HG02759 (cell line): Measurements from ENCODE around the gene EIF4E.
A peak's percentile ranks its signal among the peaks of the same experiment; 100 is the strongest.
"Not testable (repeated sequence)": the region's sequence is repeated elsewhere in the genome, so short reads cannot be mapped to it uniquely, and the experiment has no call there.

Experiments used
- ATAC-seq: cut with Tn5 transposase; IDR thresholded peaks from one replicate; pipeline ENCODE4 v1.9.1; 2021; ENCODE audit warnings: mild to moderate bottlenecking, moderate library complexity; ENCODE audit not compliant: unreplicated experiment

Gene EIF4E

GRCh38 chr4:98928505-98929340 is at the start of gene EIF4E:
Gene EIF4E, minus strand, starts transcription at chr4:98929133. Its CDS starts 21 bp downstream, at chr4:98929112.
- peak; percentile 69 for ATAC-seq

GRCh38 chr4:98977557-98977956 is 48.6 kb upstream of the EIF4E start:
- ATAC-seq, result no peak

DNA sequence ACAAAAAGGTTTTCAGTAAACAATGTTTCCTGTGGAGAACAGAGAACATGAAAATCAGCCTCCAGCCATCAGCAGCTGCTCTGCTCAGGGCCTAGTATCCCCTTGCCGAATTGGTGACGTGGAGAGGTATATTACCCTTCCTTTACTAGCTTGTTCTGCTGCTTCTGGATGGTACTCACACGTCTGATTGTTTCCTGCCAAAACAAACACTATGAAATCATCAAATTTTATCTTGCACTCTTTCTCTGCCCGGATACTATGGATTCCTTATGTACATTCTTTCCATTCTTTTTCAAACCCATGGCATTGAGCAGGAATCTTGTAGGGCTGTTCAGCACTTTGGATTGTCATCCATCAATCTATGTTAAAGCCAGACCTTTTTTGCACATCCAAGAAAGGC is 47.8 kb upstream of the EIF4E start:
- no peak for ATAC-seq

DNA sequence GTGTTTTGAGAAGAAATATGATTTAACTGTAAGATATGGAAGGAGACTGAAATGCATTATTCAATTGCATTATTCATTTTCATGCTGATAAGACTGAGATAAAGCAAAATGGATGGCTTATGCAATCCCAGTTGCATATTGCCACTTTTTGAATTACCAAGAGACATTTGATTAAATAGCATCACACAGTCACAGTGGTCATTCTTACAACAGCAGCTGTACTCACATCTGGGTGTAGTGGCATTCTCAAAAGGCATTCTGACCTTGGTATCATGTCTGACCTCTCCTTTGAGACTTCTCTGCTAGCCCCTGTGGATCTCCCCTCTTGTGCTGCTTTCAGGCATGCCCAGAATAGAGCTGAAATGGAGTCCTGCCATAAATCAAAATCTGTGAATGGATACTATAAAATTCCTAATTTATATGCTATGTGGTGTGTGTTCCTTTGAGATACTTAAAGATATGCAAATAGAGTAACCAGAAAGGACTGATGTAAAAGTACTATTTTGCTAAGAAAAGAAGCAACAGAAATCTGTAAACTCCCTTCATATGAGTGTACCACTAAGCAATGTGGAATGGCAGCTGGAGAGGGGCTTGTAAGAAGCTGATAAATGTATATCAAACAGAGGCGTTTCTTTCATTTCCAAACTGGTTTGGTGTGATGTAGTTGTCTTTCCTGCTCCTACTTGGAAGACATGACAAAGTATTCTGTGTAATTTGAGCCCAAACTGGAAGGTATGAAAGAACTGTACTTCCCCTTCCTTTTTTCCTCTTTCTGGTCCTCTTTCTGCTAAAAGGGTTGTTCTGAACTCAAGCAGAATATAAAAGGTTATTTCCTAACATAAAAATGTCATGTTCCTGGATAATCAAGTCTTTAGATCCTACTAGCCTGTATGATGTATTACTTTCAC is 41.2 kb upstream of the EIF4E start:
- ATAC-seq, result no peak

GRCh38 chr4:98967786-98968329 is 38.9 kb upstream of the EIF4E start:
- no peak for ATAC-seq

DNA sequence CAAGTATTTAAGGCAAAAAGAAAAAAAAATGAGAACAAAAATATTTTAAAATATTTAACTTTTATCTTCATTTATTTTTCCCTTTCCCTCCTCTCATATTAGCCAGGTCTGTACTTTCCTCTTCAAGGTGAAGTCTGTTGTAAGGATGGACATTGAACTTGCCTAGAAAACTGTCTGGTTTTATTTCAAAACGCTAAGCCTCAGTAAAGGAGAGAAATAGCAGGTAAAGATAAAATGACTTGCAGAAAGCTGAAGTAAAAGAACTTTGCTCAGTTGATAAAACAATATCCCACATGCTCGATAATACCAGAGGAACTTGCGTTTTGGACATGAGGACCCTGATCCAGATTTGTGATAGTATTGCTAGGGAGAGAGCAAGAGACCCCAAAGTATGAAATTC is 38.0 kb upstream of the EIF4E start:
- ATAC-seq, result no peak

DNA sequence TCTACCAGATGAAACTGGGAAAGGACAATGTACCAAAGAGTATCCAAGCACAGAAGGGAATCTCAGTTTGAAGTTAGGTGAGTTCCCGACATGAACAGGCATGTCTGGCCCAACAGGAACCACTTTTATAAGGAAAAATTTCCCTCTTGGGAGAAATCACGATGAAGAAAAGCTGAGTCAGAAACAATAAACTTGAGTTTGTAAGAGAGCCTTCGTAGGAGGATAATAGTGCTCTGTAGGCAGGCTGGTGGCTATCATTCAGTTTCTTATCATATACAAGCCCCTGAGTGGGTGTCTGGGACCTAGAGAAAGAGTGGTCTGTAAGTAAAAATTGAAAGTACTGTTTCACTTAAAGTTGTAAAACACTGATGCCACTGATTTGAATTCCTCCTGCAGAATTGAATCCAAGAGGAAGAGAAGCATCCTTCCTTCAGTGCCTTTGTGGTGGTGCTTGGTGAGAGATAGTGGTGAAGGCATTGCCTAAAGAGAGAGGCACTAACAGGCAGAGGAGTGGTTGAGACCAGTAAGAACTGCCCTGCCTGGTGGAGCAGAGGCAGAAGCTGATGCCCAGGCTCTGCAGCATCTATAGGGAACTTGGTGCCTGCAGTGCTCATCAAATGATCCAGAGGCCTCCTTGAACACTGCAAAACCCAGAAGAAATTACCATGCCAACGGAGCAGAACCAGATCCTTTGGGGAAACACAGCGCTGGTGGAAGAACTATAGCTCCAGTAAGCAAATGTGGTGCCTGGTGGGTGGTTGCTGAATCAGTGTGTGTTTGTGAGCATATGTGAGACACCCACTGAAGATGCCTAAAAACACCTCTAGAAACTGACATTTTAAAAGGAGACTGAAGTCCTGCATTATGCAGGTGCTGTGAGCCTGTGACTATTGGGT is 34.9 kb upstream of the EIF4E start:
- ATAC-seq, result no peak

DNA sequence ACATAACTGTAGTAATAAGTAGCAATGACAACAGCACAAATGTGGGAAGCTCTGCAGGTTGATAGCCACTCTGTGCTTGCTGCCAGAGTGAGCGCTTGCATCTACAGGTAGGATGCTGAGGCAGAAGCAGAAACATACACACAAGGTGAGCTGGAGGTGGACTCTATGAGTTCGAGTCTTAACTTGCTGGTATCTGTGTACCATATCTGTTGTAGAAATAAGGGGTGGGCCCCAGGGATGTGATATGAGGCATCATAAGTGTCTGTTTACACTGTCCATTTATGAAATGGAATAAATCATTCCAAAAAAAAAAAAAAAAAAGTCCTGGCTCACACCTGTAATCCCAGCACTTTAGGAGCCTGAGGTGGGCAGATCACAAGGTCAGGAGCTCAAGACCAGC is 32.8 kb upstream of the EIF4E start:
- no peak for ATAC-seq

GRCh38 chr4:98959411-98959810 is 30.5 kb upstream of the EIF4E start:
- ATAC-seq, result no peak

- no peak for ATAC-seq
Measured at GRCh38 chr4:98958065-98958464, 29.1 kb upstream of the EIF4E start.

GRCh38 chr4:98955229-98955628 is 26.3 kb upstream of the EIF4E start:
- ATAC-seq, result no peak

DNA sequence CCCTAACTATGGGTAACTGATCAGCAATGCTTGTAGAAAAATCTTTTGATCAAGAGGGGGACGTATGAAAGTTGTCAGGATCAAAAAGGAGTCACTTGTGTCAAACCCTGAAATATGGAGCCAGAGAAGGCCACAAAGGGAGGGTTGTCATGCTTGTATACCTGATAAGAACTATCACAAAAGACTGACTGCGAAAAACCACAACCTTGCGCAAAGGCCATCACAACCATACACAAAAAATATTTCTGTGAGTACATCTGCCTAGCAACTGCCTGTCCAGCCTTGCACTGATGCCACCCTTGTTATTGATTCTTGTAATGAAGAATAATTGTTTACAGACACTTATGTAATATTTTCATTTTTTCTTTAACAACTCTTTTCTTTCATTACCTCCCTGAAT is 22.8 kb upstream of the EIF4E start:
- ATAC-seq, result no peak

GRCh38 chr4:98950925-98951324 is 22.0 kb upstream of the EIF4E start:
- no peak for ATAC-seq

DNA sequence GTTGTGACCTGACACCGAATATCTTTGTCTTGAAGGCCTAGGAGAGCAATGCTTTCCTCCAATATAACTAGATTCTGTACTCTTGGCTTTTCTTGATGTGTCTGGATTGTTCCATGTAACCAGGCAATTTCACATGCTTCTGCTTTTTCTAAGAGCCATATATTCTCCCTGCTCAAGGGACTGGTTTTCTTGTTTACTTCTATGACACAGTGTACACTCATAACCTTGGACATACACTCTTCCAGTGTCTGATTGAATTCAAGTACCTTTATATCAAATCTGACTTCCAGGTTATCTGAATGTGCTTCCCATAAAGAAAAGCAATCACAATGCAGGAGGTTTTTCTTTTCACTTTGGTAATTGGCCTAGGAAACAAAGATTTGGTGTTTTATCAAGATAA is 17.4 kb upstream of the EIF4E start:
- ATAC-seq, result no peak

DNA sequence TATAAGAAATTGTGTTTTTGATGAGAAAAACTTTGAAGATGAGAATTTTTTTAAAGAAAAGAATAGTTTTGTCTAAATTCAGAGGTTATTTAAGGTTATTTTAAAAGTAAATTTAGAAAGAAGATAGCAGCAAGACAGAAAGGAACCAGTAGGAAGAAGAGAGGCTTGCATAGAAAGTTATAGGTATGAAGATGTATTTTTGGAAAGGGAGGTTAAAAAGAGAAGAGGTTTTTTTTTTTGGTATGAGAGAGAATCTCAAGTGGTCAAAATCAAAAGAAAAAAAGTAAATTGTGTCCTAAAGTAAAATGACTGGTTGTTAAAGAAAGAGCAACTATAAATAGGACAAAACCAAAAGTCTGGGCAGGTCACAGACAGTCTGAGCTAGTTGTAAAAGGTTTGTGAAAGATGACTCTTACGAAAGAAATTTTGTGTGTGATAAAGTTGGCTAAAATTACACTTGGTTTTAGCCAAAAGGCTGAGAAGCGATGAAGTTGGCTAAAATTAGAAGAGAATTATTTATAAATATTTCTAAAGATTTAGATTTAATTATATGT is 16.4 kb upstream of the EIF4E start:
- ATAC-seq, result peak; percentile 61

DNA sequence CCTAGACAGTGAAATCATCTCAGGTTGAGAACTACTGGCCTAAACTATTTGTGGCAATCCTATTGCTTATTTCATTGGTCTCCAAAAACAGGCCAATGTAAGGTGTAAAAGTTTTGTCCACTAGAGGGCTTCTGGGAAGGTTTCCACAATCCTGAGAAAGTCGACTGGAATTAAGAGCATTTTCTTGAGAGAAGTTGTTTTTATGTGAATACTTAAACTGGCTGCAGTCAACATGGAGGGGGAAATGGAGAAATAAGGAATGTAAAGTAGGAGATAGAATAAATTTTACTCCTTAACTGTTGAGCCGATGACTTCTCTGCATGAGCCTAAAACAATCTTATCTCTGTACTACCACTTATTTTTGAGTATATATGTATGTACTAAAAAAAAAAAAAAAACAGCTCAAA is 11.0 kb upstream of the EIF4E start:
- no peak for ATAC-seq

DNA sequence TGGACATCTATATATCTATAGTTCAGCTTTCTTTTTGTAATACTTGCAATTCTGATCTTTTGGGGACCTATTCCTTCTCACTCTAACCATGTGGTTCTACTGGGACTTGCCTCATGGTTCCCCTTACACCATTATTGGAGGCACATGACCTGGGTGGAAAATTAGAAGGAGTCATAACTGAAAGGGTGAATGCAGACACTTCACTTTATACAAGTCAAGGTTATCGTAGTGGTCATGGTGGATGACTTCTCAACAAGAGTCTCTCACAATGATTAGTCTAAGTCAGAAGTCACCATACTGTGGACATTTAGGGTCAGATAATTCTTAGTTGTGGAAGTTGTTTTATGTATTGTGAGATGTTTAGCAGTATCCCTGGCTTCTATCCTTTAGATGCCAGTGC is 10.5 kb upstream of the EIF4E start:
- no peak for ATAC-seq

DNA sequence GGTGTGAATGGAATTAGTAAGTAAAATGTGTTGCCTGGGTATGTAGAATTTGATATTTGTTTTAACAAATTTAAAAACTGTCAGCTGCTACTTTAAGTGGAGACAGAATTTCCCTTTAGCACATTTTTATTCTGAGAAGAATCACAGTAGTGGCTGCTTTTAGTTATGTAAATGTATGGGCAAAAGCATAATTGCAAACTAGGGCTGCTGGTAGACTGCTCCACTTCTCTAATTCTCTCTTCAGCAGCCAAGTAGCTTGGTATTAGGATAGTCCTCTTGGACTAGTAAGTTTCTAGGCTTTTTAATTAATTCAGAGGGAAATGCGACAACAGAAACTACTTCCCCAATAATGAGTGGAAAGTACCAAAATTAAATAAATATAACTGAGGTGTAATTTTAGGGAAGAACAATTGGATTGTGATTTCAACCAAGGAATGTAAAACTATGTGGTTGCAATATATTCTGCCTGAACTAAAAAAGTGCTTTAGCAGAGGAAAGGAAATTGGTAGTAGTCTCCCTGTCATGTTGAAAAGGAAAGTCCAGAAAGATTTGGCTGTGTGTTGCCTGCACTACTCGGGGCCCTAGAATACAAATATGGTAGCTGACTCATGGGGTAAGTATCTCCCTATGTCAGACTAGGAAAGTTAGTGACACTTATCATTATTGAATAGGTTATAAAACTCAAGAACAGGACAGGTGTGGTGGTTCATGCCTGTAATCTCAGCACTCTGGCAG is 9.2 kb upstream of the EIF4E start:
- no peak for ATAC-seq

- no peak for ATAC-seq
Measured at GRCh38 chr4:98935633-98936032, 6.7 kb upstream of the EIF4E start.

GRCh38 chr4:98934851-98935250 is 5.9 kb upstream of the EIF4E start:
- not testable (repeated sequence) for ATAC-seq
